K562 (cell line): ENCODE results near the gene STMN3. TPM values are rescaled to one million over a fixed set of nuclear protein-coding genes. Genes with fewer than 3 reads are reported as not detected.
A peak's percentile ranks its signal among the peaks of the same experiment; 100 is the strongest.

ENCODE experiments used
- CC2D1A ChIP-seq: fragments of 450-650 bp; IDR thresholded peaks from 2 replicates; pipeline ENCODE4 v1.6.1; 2017; ENCODE audit warnings: mild to moderate bottlenecking
- CCNT2 ChIP-seq: IDR thresholded peaks from 2 replicates; pipeline ENCODE4 v1.6.1; 2011; ENCODE audit warnings: borderline replicate concordance, low read depth, mild to moderate bottlenecking, moderate library complexity, mixed read lengths, low read length; ENCODE audit not compliant: insufficient read length; ENCODE audit errors: extremely low read depth
- CREBBP ChIP-seq: IDR thresholded peaks from one replicate; pipeline ENCODE4 v1.6.1; 2012; ENCODE audit warnings: low read depth, mild to moderate bottlenecking, control low read depth, inconsistent platforms, low read length
- CTCF ChIP-seq, 3 experiments: IDR thresholded peaks in 2 of 3; conservative IDR thresholded peaks in 1 of 3; 2 replicates each; pipeline ENCODE4 v1.5.1; 2011 to 2012; ENCODE audit warnings: low read length in 3 of 3, mild to moderate bottlenecking in 3 of 3, control low read depth in 2 of 3, improper control_type of control experiment in 1 of 3, inconsistent platforms in 1 of 3, low read depth in 1 of 3, mixed read lengths in 1 of 3, moderate library complexity in 1 of 3; ENCODE audit not compliant: insufficient read depth in 2 of 3
- DMBX1 ChIP-seq: fragments of 250-450 bp; sonication (Bioruptor Pico); IDR thresholded peaks from 2 replicates; pipeline ENCODE4 v1.8.0; 2022; ENCODE audit warnings: inconsistent platforms, mild to moderate bottlenecking, moderate library complexity, borderline replicate concordance
- GTF2F1 ChIP-seq: IDR thresholded peaks from 2 replicates; pipeline ENCODE4 v1.6.1; 2011; ENCODE audit warnings: low read depth, low read length, improper control_type of control experiment
- KAT2B ChIP-seq: IDR thresholded peaks from one replicate; pipeline ENCODE4 v1.6.1; 2012; ENCODE audit warnings: low read depth, mild to moderate bottlenecking, control low read depth, inconsistent platforms, low read length, moderate library complexity
- PCBP1 ChIP-seq: fragments of 200-400 bp; formaldehyde crosslinking; IDR thresholded peaks from 2 replicates; pipeline ENCODE4 v1.6.1; 2018; ENCODE audit warnings: mild to moderate bottlenecking, low read depth, low read length; ENCODE audit not compliant: poor library complexity, severe bottlenecking
- PTBP1 ChIP-seq: fragments of 200-400 bp; formaldehyde crosslinking; IDR thresholded peaks from 2 replicates; pipeline ENCODE4 v1.6.1; 2017; ENCODE audit warnings: low read depth, low read length
- SIN3A ChIP-seq, 2 experiments: fragments of 150-350 bp in 1 of 2; IDR thresholded peaks; 2 replicates each; pipeline ENCODE4 v1.6.1; 2011 to 2016; ENCODE audit warnings: borderline replicate concordance in 2 of 2, low read depth in 2 of 2, low read length in 2 of 2, mild to moderate bottlenecking in 2 of 2, moderate library complexity in 2 of 2; ENCODE audit not compliant: control insufficient read depth in 1 of 2
- SMARCA4 ChIP-seq: fragments of 450-650 bp; IDR thresholded peaks from 2 replicates; pipeline ENCODE4 v1.6.1; 2016
- TFAM ChIP-seq: fragments of 250-450 bp; sonication (Bioruptor Pico); conservative IDR thresholded peaks from 2 replicates; pipeline ENCODE4 v1.5.0; 2021; ENCODE audit warnings: mild to moderate bottlenecking, moderate library complexity
- ZNF436 ChIP-seq: fragments of 250-450, 450-650 bp; sonication (Bioruptor Pico); formaldehyde crosslinking; IDR thresholded peaks from 2 replicates; pipeline ENCODE4 v1.7.0; 2020; ENCODE audit warnings: mild to moderate bottlenecking
- polyA plus RNA-seq, 8 experiments: library from polyadenylated mRNA; depleted of rRNA in 4 of 8; stranded (reverse) in 5 of 8; unstranded in 3 of 8; fragments of >200 nt; fragmentation: Nextera tagmentation in 2 of 8; fragmentation: Illumina TruSeq in 1 of 8; extraction: Ambion mirVana in 2 of 8; extraction: Trizol in 1 of 8; gene quantifications; 2 replicates each; pipeline versions ENCODE4 v1.2.1 to v1.2.3, GENCODE V29; 2011 to 2014; ENCODE audit warnings: inconsistent platforms in 1 of 8, missing spikeins in 1 of 8
- total RNA-seq, 7 experiments: library from RNA; depleted of rRNA in 6 of 7; stranded (reverse); fragments of >200 nt in 6 of 7; fragmentation: Illumina TruSeq in 2 of 7; extraction: Trizol in 2 of 7; gene quantifications; 2 replicates each; pipeline versions ENCODE4 v1.2.1 to v1.2.3, GENCODE V29; 2011 to 2021; ENCODE audit warnings: low replicate concordance in 1 of 7
- TF ChIP-seq, protein P1 (sequence below): fragments of 450-650 bp; formaldehyde crosslinking; IDR thresholded peaks from 2 replicates; pipeline ENCODE4 v1.4.0; 2020; ENCODE audit warnings: mild to moderate bottlenecking
- TF ChIP-seq, protein P2 (sequence below): fragments of 450-650 bp; IDR thresholded peaks from 2 replicates; pipeline ENCODE4 v1.6.1; 2016; ENCODE audit warnings: antibody characterized with exemption
- TF ChIP-seq, protein P3 (sequence below): fragments of 450-650 bp; formaldehyde crosslinking; IDR thresholded peaks from 2 replicates; pipeline ENCODE4 v1.4.0; 2020; ENCODE audit warnings: mild to moderate bottlenecking, moderate library complexity
- TF ChIP-seq, protein P4 (sequence below): fragments of 250-450 bp; sonication (Bioruptor Pico); IDR thresholded peaks from 2 replicates; pipeline ENCODE4 v1.4.0; 2020; ENCODE audit warnings: mild to moderate bottlenecking, moderate library complexity

The STMN3 gene
- total and polyA plus RNA-seq, 9 of the 15 experiments (the other 6 are each of a cell fraction or from before 2014, with no cell fraction given), result 0.70 to 65.6 (median 29.4) TPM

DNA sequence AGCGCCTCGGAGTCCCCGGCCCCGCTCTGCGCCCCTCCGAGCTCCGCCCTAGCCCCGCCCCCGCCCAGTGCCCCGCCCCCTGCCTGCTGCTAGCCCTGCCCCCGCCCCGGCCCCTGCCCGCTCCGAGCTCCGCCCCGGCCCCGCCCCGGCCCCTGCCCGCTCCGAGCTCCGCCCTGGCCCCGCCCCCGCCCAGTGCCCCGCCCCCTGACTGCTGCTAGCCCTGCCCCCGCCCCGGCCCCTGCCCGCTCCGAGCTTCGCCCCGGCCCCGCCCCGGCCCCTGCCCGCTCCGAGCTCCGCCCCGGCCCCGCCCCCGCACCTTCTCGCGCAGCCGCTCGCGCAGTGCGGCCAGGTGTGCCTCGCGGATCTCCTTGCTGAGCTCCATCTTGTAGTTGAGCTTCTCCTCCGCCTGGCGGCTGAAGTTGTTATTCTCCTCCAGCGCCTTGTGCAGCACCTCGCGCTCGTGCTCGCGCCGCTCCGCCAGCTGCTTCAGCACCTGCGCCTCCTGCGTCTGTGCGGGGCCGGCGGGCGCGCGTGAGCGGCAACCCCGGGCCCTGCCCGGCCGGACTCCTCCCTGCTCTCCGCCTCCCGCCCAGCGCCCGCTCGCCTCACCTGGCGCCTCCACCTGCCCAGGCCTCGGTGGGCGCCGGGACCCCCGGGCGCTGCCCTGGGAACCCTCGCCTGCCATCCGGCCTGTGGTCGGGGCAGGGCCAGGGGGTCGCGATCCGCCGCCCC, 11.3 kb downstream of the STMN3 start (continued):
- no peak for TF ChIP-seq ZNF436 (CRISPR knock-in tag)
- no peak for TF ChIP-seq KAT2B
- TF ChIP-seq, protein P1, sequence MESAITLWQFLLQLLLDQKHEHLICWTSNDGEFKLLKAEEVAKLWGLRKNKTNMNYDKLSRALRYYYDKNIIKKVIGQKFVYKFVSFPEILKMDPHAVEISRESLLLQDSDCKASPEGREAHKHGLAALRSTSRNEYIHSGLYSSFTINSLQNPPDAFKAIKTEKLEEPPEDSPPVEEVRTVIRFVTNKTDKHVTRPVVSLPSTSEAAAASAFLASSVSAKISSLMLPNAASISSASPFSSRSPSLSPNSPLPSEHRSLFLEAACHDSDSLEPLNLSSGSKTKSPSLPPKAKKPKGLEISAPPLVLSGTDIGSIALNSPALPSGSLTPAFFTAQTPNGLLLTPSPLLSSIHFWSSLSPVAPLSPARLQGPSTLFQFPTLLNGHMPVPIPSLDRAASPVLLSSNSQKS (CRISPR knock-in tag), result no peak
- no peak for TF ChIP-seq CREBBP
- TF ChIP-seq CCNT2, result peak; percentile 25
- TF ChIP-seq PCBP1, result no peak
- no peak; a peak in 1 of 4 replicates for TF ChIP-seq SIN3A (IDR thresholded peaks at IDR 0.05; ENCODE audit: borderline replicate concordance in 2 of 2, control insufficient read depth in 1 of 2, low read depth in 2 of 2, low read length in 2 of 2)
- TF ChIP-seq, protein P2, sequence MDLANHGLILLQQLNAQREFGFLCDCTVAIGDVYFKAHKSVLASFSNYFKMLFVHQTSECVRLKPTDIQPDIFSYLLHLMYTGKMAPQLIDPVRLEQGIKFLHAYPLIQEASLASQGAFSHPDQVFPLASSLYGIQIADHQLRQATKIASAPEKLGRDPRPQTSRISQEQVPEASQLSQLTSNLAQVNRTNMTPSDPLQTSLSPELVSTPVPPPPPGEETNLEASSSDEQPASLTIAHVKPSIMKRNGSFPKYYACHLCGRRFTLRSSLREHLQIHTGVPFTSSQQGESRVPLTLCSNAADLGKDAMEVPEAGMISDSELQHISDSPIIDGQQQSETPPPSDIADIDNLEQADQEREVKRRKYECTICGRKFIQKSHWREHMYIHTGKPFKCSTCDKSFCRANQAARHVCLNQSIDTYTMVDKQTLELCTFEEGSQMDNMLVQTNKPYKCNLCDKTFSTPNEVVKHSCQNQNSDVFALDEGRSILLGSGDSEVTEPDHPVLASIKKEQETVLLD, result no peak
- TF ChIP-seq PTBP1, result no peak
- no peak for TF ChIP-seq TFAM
- TF ChIP-seq, protein P3, sequence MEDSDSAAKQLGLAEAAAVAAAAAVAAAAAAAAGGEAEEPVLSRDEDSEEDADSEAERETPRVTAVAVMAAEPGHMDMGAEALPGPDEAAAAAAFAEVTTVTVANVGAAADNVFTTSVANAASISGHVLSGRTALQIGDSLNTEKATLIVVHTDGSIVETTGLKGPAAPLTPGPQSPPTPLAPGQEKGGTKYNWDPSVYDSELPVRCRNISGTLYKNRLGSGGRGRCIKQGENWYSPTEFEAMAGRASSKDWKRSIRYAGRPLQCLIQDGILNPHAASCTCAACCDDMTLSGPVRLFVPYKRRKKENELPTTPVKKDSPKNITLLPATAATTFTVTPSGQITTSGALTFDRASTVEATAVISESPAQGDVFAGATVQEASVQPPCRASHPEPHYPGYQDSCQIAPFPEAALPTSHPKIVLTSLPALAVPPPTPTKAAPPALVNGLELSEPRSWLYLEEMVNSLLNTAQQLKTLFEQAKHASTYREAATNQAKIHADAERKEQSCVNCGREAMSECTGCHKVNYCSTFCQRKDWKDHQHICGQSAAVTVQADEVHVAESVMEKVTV (CRISPR knock-in tag), result no peak
- no peak for TF ChIP-seq SMARCA4
- no peak for TF ChIP-seq CC2D1A
- TF ChIP-seq DMBX1 (CRISPR knock-in tag), result no peak
- TF ChIP-seq, protein P4, sequence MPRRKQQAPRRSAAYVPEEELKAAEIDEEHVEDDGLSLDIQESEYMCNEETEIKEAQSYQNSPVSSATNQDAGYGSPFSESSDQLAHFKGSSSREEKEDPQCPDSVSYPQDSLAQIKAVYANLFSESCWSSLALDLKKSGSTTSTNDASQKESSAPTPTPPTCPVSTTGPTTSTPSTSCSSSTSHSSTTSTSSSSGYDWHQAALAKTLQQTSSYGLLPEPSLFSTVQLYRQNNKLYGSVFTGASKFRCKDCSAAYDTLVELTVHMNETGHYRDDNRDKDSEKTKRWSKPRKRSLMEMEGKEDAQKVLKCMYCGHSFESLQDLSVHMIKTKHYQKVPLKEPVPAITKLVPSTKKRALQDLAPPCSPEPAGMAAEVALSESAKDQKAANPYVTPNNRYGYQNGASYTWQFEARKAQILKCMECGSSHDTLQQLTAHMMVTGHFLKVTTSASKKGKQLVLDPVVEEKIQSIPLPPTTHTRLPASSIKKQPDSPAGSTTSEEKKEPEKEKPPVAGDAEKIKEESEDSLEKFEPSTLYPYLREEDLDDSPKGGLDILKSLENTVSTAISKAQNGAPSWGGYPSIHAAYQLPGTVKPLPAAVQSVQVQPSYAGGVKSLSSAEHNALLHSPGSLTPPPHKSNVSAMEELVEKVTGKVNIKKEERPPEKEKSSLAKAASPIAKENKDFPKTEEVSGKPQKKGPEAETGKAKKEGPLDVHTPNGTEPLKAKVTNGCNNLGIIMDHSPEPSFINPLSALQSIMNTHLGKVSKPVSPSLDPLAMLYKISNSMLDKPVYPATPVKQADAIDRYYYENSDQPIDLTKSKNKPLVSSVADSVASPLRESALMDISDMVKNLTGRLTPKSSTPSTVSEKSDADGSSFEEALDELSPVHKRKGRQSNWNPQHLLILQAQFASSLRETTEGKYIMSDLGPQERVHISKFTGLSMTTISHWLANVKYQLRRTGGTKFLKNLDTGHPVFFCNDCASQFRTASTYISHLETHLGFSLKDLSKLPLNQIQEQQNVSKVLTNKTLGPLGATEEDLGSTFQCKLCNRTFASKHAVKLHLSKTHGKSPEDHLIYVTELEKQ (CRISPR knock-in tag), result no peak
- peak; percentile 38 to 75 (median 59); a peak in 5 of 6 replicates for TF ChIP-seq CTCF (IDR thresholded peaks at IDR 0.05 in 2 of 3, conservative IDR thresholded peaks at IDR 0.05 in 1 of 3; ENCODE audit: insufficient read depth in 2 of 3, low read depth in 1 of 3, low read length in 3 of 3)
- TF ChIP-seq GTF2F1, result no peak
